GM18526 (cell line): Measurements from ENCODE around the gene SFTPD.

Experiments
- POLR2A ChIP-seq: IDR thresholded peaks from 3 replicates; pipeline ENCODE4 v1.6.1; 2011; ENCODE audit not compliant: insufficient read length; ENCODE audit errors: extremely low read depth

SFTPD gene

DNA sequence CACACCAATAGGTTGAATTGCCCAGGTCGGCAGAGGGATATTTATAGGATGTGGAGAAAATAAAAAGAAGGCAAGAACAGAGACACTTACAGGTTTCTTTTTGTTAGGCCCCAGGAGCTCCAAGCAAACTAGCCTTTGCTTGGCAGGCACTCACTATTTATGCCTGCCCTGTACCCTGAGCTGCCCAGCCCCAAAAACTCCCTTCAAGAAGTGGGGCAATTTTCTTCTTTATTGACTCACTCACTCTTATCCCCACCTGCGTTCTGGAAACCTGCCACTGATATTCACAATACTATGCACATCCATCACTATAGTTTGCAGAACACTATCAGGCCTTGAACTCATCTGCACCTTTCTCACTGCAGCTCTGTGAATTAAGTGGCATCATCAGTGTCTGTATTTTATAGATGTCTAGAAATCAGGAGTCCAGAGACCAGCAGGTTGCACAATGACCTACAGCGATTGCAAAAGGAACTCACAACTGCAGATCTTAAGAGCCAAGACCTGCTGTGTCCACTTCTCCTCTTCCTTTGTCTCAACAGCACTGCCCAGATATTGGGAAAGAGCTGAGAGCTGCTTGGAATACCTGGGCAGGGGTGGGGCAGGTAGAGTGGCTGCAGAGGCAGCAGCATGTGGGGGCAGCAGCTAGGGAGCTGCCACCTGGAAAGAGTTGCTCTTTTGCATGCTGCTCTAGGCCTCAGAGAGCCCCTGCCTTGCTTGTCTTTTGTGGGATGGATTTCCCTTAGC is at the start of gene SFTPD:
Gene SFTPD, minus strand, starts transcription at position 130 of the 747 bp plus-strand sequence. CDS start 2,446 bp downstream, outside the sequence.
- no peak for TF ChIP-seq POLR2A

GRCh38 chr10:79995979-79996634 is 47.2 kb upstream of the SFTPD start:
- no peak for TF ChIP-seq POLR2A

GRCh38 chr10:79994556-79994955 is 45.7 kb upstream of the SFTPD start:
- TF ChIP-seq POLR2A, result no peak

- TF ChIP-seq POLR2A, result no peak
These were observed 36.7 kb upstream of the SFTPD start for GRCh38 chr10:79985481-79986072.

DNA sequence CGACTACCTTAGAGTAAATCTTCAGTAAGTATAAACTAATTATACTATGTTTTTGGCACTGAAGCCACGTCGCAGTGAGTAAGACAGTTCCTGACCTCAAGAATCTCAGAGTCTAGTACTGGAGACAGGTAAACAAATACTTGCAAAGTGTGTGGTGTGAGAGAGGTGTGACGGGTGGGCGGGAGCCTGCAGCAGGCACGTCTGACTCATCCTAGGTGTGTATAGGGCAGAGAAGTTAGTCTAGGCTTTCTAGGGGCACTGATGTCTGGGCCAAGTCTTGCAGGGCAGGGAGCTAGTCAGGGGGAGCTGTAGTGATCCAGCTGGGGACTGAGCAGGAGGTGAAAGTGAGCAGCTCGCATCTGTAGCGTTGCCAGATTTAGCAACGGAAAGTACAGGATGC is 35.9 kb upstream of the SFTPD start:
- no peak for TF ChIP-seq POLR2A

- no peak for TF ChIP-seq POLR2A
These were observed 34.5 kb upstream of the SFTPD start for GRCh38 chr10:79983286-79983909.

GRCh38 chr10:79982861-79983260 is 34.0 kb upstream of the SFTPD start:
- no peak for TF ChIP-seq POLR2A

DNA sequence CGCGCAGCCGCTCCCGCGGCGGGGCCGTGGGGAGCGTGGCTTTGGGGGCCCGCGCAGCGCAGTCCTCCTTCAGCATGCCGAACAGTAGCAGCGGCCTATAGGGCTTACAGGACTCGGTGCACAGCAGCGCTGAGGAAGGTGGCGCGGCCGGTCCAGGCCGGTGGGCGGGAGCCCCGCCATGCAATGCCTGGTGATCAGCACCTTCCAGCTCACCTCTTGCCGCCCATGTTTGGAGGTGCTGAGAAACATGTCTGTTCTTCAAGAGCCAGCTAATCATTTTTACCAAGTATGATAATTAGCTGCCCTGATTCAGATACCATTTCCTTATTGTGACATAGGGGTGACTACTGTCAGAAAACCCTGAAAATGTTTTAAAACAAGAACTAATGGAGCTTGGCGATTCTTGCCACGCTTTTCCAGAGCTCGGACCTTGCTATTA is 33.5 kb upstream of the SFTPD start:
- TF ChIP-seq POLR2A, result no peak

GRCh38 chr10:79981450-79982361 is 32.8 kb upstream of the SFTPD start:
- no peak for TF ChIP-seq POLR2A

DNA sequence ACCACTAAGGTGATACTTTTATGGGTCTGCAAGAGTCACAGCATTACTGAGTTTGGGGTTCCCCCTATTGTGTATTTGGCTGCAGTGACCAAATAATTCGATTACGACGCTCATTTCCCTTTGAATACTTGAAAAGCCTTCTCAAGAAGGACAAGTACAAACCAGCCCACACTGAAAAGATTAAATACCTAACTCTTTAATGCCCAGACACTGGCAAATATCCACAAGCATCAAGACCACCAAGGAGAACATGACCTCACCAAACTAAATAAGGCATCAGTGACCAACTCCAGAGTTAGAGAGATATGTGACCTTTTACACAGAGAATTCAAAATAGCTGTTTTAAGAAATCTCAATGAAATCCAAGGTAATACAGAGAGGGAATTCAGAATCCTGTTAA is 31.8 kb upstream of the SFTPD start:
- TF ChIP-seq POLR2A, result no peak

DNA sequence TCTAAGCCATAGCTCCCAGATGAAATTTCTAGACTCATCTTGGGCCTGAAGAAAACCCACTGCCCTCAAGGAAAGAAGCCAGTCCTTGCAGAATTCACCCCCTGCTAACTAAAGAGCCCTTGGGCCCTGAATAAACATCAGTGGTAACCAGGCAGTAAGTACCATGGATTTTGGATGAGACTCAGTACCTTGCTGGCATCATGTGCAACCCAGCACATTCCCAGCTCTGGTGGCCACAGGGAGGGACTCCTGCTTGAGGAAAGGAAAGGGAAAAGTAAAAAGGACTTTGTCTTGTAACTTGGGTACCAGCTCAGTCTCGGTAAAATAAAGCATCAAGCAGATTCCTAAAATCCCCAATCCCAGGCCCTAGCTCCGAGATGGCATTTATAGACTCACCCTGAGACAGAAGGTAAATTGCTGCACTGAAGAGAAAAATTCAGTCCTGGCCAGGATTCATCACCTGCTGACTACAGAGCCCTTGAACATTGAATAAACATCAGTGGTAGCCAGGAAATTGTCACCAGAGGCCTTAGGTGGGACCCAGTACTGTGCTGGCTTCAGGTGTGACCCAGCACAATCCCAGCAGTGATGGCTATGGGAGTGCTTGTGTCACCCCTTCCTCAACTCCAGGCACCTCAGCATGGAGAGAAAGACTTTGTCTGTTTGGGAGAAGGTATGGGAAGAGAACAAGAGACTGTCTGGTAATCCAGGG is 31.2 kb upstream of the SFTPD start:
- TF ChIP-seq POLR2A, result no peak

DNA sequence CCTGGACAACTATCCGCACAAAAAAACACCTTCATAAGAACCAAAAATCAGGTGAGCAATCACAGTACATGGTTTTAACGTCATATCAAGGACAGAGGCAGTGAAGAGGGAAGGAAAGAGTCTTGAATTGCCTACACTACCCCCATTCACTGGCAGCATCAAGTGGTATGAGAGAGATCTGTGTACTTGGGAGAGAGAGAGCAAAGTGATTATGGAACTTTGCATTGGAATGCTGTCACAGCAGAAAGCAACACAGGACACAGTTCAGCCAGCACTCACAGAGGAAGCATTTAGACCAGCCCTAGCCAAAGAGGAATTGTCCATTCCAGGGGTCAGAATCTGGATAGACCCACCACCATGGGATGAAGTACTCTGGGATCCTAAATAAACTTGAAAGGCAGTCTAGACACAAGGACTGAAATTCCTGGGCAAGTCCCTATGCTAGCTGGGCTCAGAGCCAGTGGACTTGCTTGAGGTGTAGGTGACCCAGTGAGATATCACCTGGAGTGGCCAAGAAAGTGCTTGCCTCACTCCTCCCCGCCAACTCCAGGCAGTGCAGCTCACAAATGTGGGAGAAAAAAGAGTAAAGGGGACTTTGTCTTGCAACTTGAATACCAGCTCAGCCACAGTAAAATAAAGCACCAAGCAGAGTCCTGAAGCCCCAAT is 30.5 kb upstream of the SFTPD start:
- TF ChIP-seq POLR2A, result no peak

GRCh38 chr10:79976999-79977398 is 28.1 kb upstream of the SFTPD start:
- TF ChIP-seq POLR2A, result no peak

GRCh38 chr10:79970062-79970461 is 21.2 kb upstream of the SFTPD start:
- TF ChIP-seq POLR2A, result no peak
